Stimulated activated CD8-positive, alpha-beta memory T cell treated with anti-CD3 and anti-CD28 coated beads, Interleukin-4, amount 100 ng/mL, for 4 hours (primary cell): Measurements from ENCODE around the gene BRSK1.
A peak's percentile ranks its signal among the peaks of the same experiment; 100 is the strongest.

Experiments used
- DNase-seq, 2 donors: peaks; one replicate each; pipeline ENCODE4 v3.0.0-alpha.2; 2020; ENCODE audit warnings: low read depth in 2 of 2, low spot score in 1 of 2

Gene BRSK1

GRCh38 chr19:55304279-55304978, 20.6 kb downstream of the BRSK1 start:
- no peak for DNase-seq

GRCh38 chr19:55304980-55305379, 21.2 kb downstream of the BRSK1 start:
- no peak for DNase-seq

- peak in 1 of 2 donors; percentile 12 for DNase-seq
Observed at GRCh38 chr19:55305491-55305890, 21.7 kb downstream of the BRSK1 start.

GRCh38 chr19:55305983-55306562, 22.3 kb downstream of the BRSK1 start:
- no peak for DNase-seq

- DNase-seq, result no peak
Observed at GRCh38 chr19:55306712-55307111, 22.9 kb downstream of the BRSK1 start.

GRCh38 chr19:55308281-55308680, 24.5 kb downstream of the BRSK1 start:
- DNase-seq, result no peak

- no peak for DNase-seq
Observed at GRCh38 chr19:55309448-55309847, 25.7 kb downstream of the BRSK1 start.

GRCh38 chr19:55310498-55310897, 26.7 kb downstream of the BRSK1 start:
- DNase-seq, result no peak

GRCh38 chr19:55311397-55311796, 27.6 kb downstream of the BRSK1 start:
- DNase-seq, result no peak

- no peak for DNase-seq
Observed at GRCh38 chr19:55311797-55312196, 28.0 kb downstream of the BRSK1 start.

- DNase-seq, result no peak
Observed at GRCh38 chr19:55312621-55313512, 29.1 kb downstream of the BRSK1 start.

GRCh38 chr19:55314396-55314795, 30.6 kb downstream of the BRSK1 start:
- no peak for DNase-seq

- DNase-seq, result no peak
Observed at GRCh38 chr19:55315956-55316525, 32.2 kb downstream of the BRSK1 start.

- no peak for DNase-seq
Observed at GRCh38 chr19:55316646-55317045, 32.8 kb downstream of the BRSK1 start.

- no peak for DNase-seq
Observed at GRCh38 chr19:55319785-55320184, 36.0 kb downstream of the BRSK1 start.

GRCh38 chr19:55320844-55321419, 37.1 kb downstream of the BRSK1 start:
- DNase-seq, result no peak

- DNase-seq, result no peak
Observed at GRCh38 chr19:55321466-55322137, 37.8 kb downstream of the BRSK1 start.

GRCh38 chr19:55322204-55322885, 38.5 kb downstream of the BRSK1 start:
- no peak for DNase-seq

GRCh38 chr19:55324662-55325061, 40.9 kb downstream of the BRSK1 start:
- no peak for DNase-seq

GRCh38 chr19:55325172-55325571, 41.4 kb downstream of the BRSK1 start, which contains the start of gene TMEM150B:
Gene TMEM150B, minus strand, starts transcription at chr19:55325341. Its CDS starts 4,305 bp downstream, at chr19:55321036.
- no peak for DNase-seq
